ENCODE measurements around the gene ATP11A. TPM values are rescaled to one million over a fixed set of nuclear protein-coding genes. Genes with fewer than 3 reads are reported as not detected.

ATP11A gene
- total and polyA plus RNA-seq, 8 donors: 9.3 to 51.0 (median 30.5) TPM

GRCh38 chr13:112774829-112775565 is 85.2 kb downstream of the ATP11A start:
- DNase-seq: no peak
- FAIRE-seq: no peak
- no peak for ATAC-seq
- Histone ChIP-seq H3K36me3 (no peaks in the 10 kb centered on the region), H3K9me3 (no peaks in the 10 kb centered on the region), H3K27ac (no peak overlapping the region), H3K4me3 (no peak overlapping the region), H3K27me3 (no peaks in the 10 kb centered on the region), H3K4me1 (peaks cover 0 to 9% (median 2%) of the 10 kb centered on the region in 3 donors)
- TF ChIP-seq, protein P1, sequence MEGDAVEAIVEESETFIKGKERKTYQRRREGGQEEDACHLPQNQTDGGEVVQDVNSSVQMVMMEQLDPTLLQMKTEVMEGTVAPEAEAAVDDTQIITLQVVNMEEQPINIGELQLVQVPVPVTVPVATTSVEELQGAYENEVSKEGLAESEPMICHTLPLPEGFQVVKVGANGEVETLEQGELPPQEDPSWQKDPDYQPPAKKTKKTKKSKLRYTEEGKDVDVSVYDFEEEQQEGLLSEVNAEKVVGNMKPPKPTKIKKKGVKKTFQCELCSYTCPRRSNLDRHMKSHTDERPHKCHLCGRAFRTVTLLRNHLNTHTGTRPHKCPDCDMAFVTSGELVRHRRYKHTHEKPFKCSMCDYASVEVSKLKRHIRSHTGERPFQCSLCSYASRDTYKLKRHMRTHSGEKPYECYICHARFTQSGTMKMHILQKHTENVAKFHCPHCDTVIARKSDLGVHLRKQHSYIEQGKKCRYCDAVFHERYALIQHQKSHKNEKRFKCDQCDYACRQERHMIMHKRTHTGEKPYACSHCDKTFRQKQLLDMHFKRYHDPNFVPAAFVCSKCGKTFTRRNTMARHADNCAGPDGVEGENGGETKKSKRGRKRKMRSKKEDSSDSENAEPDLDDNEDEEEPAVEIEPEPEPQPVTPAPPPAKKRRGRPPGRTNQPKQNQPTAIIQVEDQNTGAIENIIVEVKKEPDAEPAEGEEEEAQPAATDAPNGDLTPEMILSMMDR (IDR thresholded peaks at IDR 0.05): no peak
- WGBS, 2 donors: 95 to 96% methylated on average over 36 of the region's 36 CpGs
- intact Hi-C loops (cut with DNase I): no loop called here

- intact Hi-C loops (cut with DNase I): no loop called here
- Histone ChIP-seq H3K4me1 (peaks cover 0 to 9% (median 2%) of the 10 kb centered on the region in 3 donors), H3K9me3 (no peaks in the 10 kb centered on the region), H3K27ac (no peak overlapping the region), H3K4me3 (no peak overlapping the region), H3K27me3 (no peaks in the 10 kb centered on the region), H3K36me3 (no peaks in the 10 kb centered on the region)
- DNase-seq (no peak), FAIRE-seq (no peak), ATAC-seq (peak in 1 of 4 donors; percentile 29)
- 89 to 93% methylated on average over 25 of the region's 25 CpGs for WGBS, 2 donors
- TF ChIP-seq, protein P1 (IDR thresholded peaks at IDR 0.05): no peak
Observed at GRCh38 chr13:112775791-112776279, 86.0 kb downstream of the ATP11A start.

GRCh38 chr13:112776354-112776753 is 86.5 kb downstream of the ATP11A start:
- H3K4me3 ChIP-seq: no peak overlapping the region
- H3K27ac ChIP-seq: no peak overlapping the region
- 92 to 96% methylated on average over 9 of the region's 9 CpGs for WGBS, 2 donors
- no peak for DNase-seq
- FAIRE-seq: no peak
- H3K36me3 ChIP-seq: no peaks in the 10 kb centered on the region
- TF ChIP-seq, protein P1 (IDR thresholded peaks at IDR 0.05): no peak
- no peaks in the 10 kb centered on the region for H3K9me3 ChIP-seq
- H3K4me1 ChIP-seq: peaks cover 0 to 6% (median 2%) of the 10 kb centered on the region in 3 donors
- ATAC-seq: no peak
- H3K27me3 ChIP-seq: no peaks in the 10 kb centered on the region
- intact Hi-C loops (cut with DNase I): no loop called here

DNA sequence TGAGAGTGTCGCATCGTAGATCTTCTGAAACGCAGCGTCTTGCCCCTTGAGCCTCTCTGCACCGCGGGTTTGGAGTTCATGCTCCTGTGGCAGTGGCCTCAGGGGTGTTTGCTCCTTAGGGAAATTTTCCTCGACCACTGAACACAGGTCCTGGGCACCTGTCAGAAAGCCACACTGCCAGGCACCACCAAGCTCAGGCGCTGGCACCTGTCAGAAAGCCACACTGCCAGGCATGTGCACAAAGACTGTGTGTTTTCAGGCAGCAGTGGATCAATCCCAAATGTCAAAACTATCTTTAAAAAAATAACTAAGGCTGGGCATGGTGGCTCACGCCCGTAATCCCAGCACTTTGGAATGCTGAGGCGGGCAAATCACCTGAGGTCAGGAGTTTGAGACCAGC is 87.1 kb downstream of the ATP11A start:
- TF ChIP-seq, protein P1 (IDR thresholded peaks at IDR 0.05): no peak
- peaks cover 0 to under 1% (median 0%) of the 10 kb centered on the region in 3 donors for H3K4me1 ChIP-seq
- H3K27me3 ChIP-seq: no peaks in the 10 kb centered on the region
- H3K4me3 ChIP-seq: no peak overlapping the region
- WGBS, 2 donors: 87 to 89% methylated on average over 11 of the region's 11 CpGs
- ATAC-seq (no peak), DNase-seq (no peak), FAIRE-seq (no peak)
- H3K9me3 ChIP-seq: no peaks in the 10 kb centered on the region
- intact Hi-C loops (cut with DNase I): no loop called here
- H3K36me3 ChIP-seq: no peaks in the 10 kb centered on the region
- no peak overlapping the region for H3K27ac ChIP-seq

Data from pancreas (tissue), 10 donors.